K562 (cell line): ENCODE data around the gene ADAMTS14. TPM values are rescaled to one million over a fixed set of nuclear protein-coding genes. Genes with fewer than 3 reads are reported as not detected.

ENCODE experiments used
- KAT8 ChIP-seq: fragments of 450-650 bp; IDR thresholded peaks from 2 replicates; pipeline ENCODE4 v1.6.1; 2016; ENCODE audit warnings: low read depth, mild to moderate bottlenecking
- RBFOX2 ChIP-seq: fragments of 200-400 bp; formaldehyde crosslinking; IDR thresholded peaks from 2 replicates; pipeline ENCODE4 v1.6.1; 2017; ENCODE audit warnings: low read depth, mild to moderate bottlenecking, low read length, moderate library complexity
- polyA plus RNA-seq, 8 experiments: library from polyadenylated mRNA; depleted of rRNA in 4 of 8; stranded (reverse) in 5 of 8; unstranded in 3 of 8; fragments of >200 nt; fragmentation: Nextera tagmentation in 2 of 8; fragmentation: Illumina TruSeq in 1 of 8; extraction: Ambion mirVana in 2 of 8; extraction: Trizol in 1 of 8; gene quantifications; 2 replicates each; pipeline versions ENCODE4 v1.2.1 to v1.2.3, GENCODE V29; 2011 to 2014; ENCODE audit warnings: inconsistent platforms in 1 of 8, missing spikeins in 1 of 8
- total RNA-seq, 7 experiments: library from RNA; depleted of rRNA in 6 of 7; stranded (reverse); fragments of >200 nt in 6 of 7; fragmentation: Illumina TruSeq in 2 of 7; extraction: Trizol in 2 of 7; gene quantifications; 2 replicates each; pipeline versions ENCODE4 v1.2.1 to v1.2.3, GENCODE V29; 2011 to 2021; ENCODE audit warnings: low replicate concordance in 1 of 7
- TF ChIP-seq, protein P1 (sequence below): fragments of 450-650 bp; IDR thresholded peaks from 2 replicates; pipeline ENCODE4 v1.6.1; 2014; ENCODE audit warnings: low read depth, mild to moderate bottlenecking, moderate library complexity, borderline replicate concordance
- TF ChIP-seq, protein P2 (sequence below): fragments of 250-450 bp; sonication (Bioruptor Pico); IDR thresholded peaks from 2 replicates; pipeline ENCODE4 v1.5.0; 2020; ENCODE audit warnings: mild to moderate bottlenecking, borderline replicate concordance
- TF ChIP-seq, protein P3 (sequence below): fragments of 450-650 bp; IDR thresholded peaks from 2 replicates; pipeline ENCODE4 v1.6.1; 2016; ENCODE audit warnings: low read depth, mild to moderate bottlenecking, moderate library complexity
- TF ChIP-seq, protein P4 (sequence below): fragments of 250-450 bp; sonication (Bioruptor Pico); IDR thresholded peaks from 2 replicates; pipeline ENCODE4 v1.5.0; 2021

Gene ADAMTS14
- total and polyA plus RNA-seq, 9 of the 15 experiments (the other 6 are each of a cell fraction or from before 2014, with no cell fraction given), result 0.04 to 37.4 (median 15.9) TPM

DNA sequence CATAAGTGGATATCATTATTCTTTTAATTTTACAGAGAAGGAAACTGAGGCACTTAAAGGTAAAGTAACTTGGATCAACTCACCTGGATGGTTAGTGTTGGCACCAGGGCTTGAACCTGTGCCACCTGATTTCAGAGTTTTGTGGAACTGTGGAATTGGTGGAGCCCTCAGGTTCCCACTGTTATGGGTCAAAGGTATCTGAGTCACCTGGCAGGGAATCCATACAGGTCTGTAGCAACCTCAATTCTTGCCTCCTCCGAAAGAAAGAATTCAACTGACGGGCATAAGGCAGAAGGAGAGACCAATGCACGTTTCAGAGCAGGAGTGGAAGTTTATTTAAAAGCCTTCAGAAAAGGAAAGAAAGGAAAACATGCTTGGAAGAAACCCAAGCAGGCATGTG, 25.2 kb upstream of the ADAMTS14 start (continued):
- TF ChIP-seq, protein P1, sequence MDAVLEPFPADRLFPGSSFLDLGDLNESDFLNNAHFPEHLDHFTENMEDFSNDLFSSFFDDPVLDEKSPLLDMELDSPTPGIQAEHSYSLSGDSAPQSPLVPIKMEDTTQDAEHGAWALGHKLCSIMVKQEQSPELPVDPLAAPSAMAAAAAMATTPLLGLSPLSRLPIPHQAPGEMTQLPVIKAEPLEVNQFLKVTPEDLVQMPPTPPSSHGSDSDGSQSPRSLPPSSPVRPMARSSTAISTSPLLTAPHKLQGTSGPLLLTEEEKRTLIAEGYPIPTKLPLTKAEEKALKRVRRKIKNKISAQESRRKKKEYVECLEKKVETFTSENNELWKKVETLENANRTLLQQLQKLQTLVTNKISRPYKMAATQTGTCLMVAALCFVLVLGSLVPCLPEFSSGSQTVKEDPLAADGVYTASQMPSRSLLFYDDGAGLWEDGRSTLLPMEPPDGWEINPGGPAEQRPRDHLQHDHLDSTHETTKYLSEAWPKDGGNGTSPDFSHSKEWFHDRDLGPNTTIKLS, result no peak
- TF ChIP-seq KAT8 (no peak), RBFOX2 (no peak)
- TF ChIP-seq, protein P2, sequence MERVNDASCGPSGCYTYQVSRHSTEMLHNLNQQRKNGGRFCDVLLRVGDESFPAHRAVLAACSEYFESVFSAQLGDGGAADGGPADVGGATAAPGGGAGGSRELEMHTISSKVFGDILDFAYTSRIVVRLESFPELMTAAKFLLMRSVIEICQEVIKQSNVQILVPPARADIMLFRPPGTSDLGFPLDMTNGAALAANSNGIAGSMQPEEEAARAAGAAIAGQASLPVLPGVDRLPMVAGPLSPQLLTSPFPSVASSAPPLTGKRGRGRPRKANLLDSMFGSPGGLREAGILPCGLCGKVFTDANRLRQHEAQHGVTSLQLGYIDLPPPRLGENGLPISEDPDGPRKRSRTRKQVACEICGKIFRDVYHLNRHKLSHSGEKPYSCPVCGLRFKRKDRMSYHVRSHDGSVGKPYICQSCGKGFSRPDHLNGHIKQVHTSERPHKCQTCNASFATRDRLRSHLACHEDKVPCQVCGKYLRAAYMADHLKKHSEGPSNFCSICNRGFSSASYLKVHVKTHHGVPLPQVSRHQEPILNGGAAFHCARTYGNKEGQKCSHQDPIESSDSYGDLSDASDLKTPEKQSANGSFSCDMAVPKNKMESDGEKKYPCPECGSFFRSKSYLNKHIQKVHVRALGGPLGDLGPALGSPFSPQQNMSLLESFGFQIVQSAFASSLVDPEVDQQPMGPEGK (CRISPR knock-in tag), result no peak
- TF ChIP-seq, protein P3, sequence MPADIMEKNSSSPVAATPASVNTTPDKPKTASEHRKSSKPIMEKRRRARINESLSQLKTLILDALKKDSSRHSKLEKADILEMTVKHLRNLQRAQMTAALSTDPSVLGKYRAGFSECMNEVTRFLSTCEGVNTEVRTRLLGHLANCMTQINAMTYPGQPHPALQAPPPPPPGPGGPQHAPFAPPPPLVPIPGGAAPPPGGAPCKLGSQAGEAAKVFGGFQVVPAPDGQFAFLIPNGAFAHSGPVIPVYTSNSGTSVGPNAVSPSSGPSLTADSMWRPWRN, result no peak
- TF ChIP-seq, protein P4, sequence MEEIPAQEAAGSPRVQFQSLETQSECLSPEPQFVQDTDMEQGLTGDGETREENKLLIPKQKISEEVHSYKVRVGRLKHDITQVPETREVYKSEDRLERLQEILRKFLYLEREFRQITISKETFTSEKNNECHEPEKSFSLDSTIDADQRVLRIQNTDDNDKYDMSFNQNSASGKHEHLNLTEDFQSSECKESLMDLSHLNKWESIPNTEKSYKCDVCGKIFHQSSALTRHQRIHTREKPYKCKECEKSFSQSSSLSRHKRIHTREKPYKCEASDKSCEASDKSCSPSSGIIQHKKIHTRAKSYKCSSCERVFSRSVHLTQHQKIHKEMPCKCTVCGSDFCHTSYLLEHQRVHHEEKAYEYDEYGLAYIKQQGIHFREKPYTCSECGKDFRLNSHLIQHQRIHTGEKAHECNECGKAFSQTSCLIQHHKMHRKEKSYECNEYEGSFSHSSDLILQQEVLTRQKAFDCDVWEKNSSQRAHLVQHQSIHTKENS (CRISPR knock-in tag), result no peak
